Neural cell (in vitro differentiated cells): ENCODE data around the gene EDRF1. TPM values are rescaled to one million over a fixed set of nuclear protein-coding genes. Genes with fewer than 3 reads are reported as not detected.

Experiments
- H2AFZ ChIP-seq: fragments of 200-600, 300-800 bp; sonication (generic), shearing (Covaris generic); 2 replicates; pipeline ENCODE4 v1.6.0; 2014; ENCODE audit warnings: low read depth, mild to moderate bottlenecking, antibody characterized with exemption, low read length, moderate library complexity
- H3F3A ChIP-seq: fragments of 200-600 bp; shearing (Covaris generic); 2 replicates; pipeline ENCODE4 v1.6.1; 2016; ENCODE audit warnings: mild to moderate bottlenecking, moderate library complexity, mixed read lengths, antibody characterized with exemption, low read length; ENCODE audit not compliant: insufficient read depth, poor library complexity, severe bottlenecking
- H3K27ac ChIP-seq: fragments of 200-600, 300-800 bp; sonication (generic), shearing (Covaris generic); 2 replicates; pipeline ENCODE4 v1.5.1; 2014; ENCODE audit warnings: mild to moderate bottlenecking, low read length, moderate library complexity
- H3K27me3 ChIP-seq: fragments of 300-800, 200-600 bp; sonication (generic), shearing (Covaris generic); 2 replicates; pipeline ENCODE4 v1.6.0; 2014; ENCODE audit warnings: mild to moderate bottlenecking, low read depth, low read length, moderate library complexity; ENCODE audit not compliant: insufficient read depth
- H3K36me3 ChIP-seq: fragments of 300-800, 200-600 bp; sonication (generic), shearing (Covaris generic); 2 replicates; pipeline ENCODE4 v1.5.1; 2014; ENCODE audit warnings: mild to moderate bottlenecking, antibody characterized with exemption, low read length, moderate library complexity; ENCODE audit not compliant: insufficient read depth
- H3K4me2 ChIP-seq: fragments of 300-800, 200-600 bp; sonication (generic), shearing (Covaris generic); 2 replicates; pipeline ENCODE4 v1.6.0; 2014; ENCODE audit warnings: mild to moderate bottlenecking, low read length
- H3K4me3 ChIP-seq: fragments of 300-800, 200-600 bp; sonication (generic), shearing (Covaris generic); 2 replicates; pipeline ENCODE4 v1.5.1; 2014; ENCODE audit warnings: mild to moderate bottlenecking, low read length, moderate library complexity
- H3K79me2 ChIP-seq: fragments of 200-600 bp; shearing (Covaris generic); replicated peaks from 2 replicates; pipeline ENCODE4 v1.6.0; 2014; ENCODE audit warnings: mild to moderate bottlenecking, low read length, moderate library complexity; ENCODE audit not compliant: insufficient read depth
- H3K9ac ChIP-seq: fragments of 300-800, 200-600 bp; sonication (generic), shearing (Covaris generic); 2 replicates; pipeline ENCODE4 v1.6.1; 2016; ENCODE audit warnings: mild to moderate bottlenecking, low read length, mixed read lengths
- H3K9me2 ChIP-seq: fragments of 200-600 bp; shearing (Covaris generic); 2 replicates; pipeline ENCODE4 v1.6.1; 2016; ENCODE audit warnings: mild to moderate bottlenecking, low read length, mixed read lengths; ENCODE audit not compliant: insufficient read depth
- H3K9me3 ChIP-seq: fragments of 200-600, 300-800 bp; sonication (generic), shearing (Covaris generic); 2 replicates; pipeline ENCODE4 v1.6.1; 2016; ENCODE audit warnings: mild to moderate bottlenecking, mixed run types, low read length, moderate library complexity, mixed read lengths
- H4K20me1 ChIP-seq: fragments of 200-600 bp; shearing (Covaris generic); 2 replicates; pipeline ENCODE4 v1.6.1; 2016; ENCODE audit warnings: mild to moderate bottlenecking, mixed run types; ENCODE audit not compliant: insufficient read depth
- CTCF ChIP-seq: fragments of 450-650 bp; IDR thresholded peaks from 2 replicates; pipeline ENCODE4 v1.5.1; 2014; ENCODE audit warnings: antibody characterized with exemption, mild to moderate bottlenecking, moderate library complexity; ENCODE audit not compliant: poor library complexity, severe bottlenecking
- EP300 ChIP-seq: fragments of 450-650 bp; conservative IDR thresholded peaks from 2 replicates; pipeline ENCODE4 v1.6.1; 2014; ENCODE audit warnings: antibody characterized with exemption, mild to moderate bottlenecking, moderate library complexity; ENCODE audit not compliant: poor library complexity, severe bottlenecking
- EZH2 ChIP-seq: fragments of 200-600, 300-800 bp; shearing (Covaris generic), sonication (generic); IDR thresholded peaks from 2 replicates; pipeline ENCODE4 v1.6.1; 2014; ENCODE audit warnings: antibody characterized with exemption, low read length, borderline replicate concordance, mild to moderate bottlenecking; ENCODE audit not compliant: insufficient read depth, poor library complexity, severe bottlenecking
- MXI1 ChIP-seq: fragments of 450-650 bp; conservative IDR thresholded peaks from 2 replicates; pipeline ENCODE4 v1.6.1; 2014; ENCODE audit warnings: antibody characterized with exemption, mild to moderate bottlenecking; ENCODE audit not compliant: poor library complexity, severe bottlenecking
- POLR2AphosphoS5 ChIP-seq: IDR thresholded peaks from 2 replicates; pipeline ENCODE4 v1.6.1; 2012
- RAD21 ChIP-seq: fragments of 450-650 bp; conservative IDR thresholded peaks from 2 replicates; pipeline ENCODE4 v1.6.1; 2014; ENCODE audit warnings: antibody characterized with exemption, mild to moderate bottlenecking, moderate library complexity
- REST ChIP-seq: IDR thresholded peaks from 2 replicates; pipeline ENCODE4 v1.6.1; 2012; ENCODE audit warnings: borderline replicate concordance
- SMC3 ChIP-seq: fragments of 450-650 bp; conservative IDR thresholded peaks from 2 replicates; pipeline ENCODE4 v1.6.1; 2014; ENCODE audit warnings: antibody characterized with exemption, mild to moderate bottlenecking, moderate library complexity; ENCODE audit not compliant: poor library complexity
- TAF1 ChIP-seq: IDR thresholded peaks from 2 replicates; pipeline ENCODE4 v1.6.1; 2012; ENCODE audit warnings: low read depth
- polyA plus RNA-seq: library from polyadenylated mRNA; depleted of rRNA; stranded (reverse); fragments of >200 nt; gene quantifications from 2 replicates; pipeline ENCODE4 v1.2.3, GENCODE V29; 2014

The EDRF1 gene
- polyA plus RNA-seq, 1 donor from 2014 or later: 54.1 TPM

DNA sequence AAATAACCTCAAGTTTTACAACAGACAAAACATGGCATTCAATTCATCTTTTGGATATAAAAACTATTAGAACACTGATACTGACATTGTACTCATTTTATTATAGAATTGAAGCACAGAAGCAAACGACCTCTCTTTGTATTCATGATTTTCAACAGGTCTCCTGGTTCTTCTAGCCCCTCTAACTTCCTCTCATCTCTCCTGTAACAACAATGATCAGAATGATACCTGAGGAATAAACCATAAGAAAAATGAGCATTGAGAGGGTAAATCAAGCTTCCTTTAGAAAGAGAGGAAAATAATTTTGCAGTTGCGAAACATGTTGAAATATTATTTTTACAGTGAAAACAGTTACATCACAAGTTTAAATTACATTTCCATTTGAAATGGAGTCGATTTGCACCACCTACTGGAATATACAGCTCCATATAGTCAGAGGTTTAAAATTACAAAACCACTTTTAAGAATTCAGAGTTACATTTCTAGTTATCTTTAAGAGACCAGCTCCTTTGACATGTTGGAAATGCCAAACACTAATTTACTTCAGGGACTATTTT, 19.1 kb upstream of the EDRF1 start (continued):
- peak; percentile 65 for TF ChIP-seq SMC3
- TF ChIP-seq POLR2AphosphoS5: no peak

DNA sequence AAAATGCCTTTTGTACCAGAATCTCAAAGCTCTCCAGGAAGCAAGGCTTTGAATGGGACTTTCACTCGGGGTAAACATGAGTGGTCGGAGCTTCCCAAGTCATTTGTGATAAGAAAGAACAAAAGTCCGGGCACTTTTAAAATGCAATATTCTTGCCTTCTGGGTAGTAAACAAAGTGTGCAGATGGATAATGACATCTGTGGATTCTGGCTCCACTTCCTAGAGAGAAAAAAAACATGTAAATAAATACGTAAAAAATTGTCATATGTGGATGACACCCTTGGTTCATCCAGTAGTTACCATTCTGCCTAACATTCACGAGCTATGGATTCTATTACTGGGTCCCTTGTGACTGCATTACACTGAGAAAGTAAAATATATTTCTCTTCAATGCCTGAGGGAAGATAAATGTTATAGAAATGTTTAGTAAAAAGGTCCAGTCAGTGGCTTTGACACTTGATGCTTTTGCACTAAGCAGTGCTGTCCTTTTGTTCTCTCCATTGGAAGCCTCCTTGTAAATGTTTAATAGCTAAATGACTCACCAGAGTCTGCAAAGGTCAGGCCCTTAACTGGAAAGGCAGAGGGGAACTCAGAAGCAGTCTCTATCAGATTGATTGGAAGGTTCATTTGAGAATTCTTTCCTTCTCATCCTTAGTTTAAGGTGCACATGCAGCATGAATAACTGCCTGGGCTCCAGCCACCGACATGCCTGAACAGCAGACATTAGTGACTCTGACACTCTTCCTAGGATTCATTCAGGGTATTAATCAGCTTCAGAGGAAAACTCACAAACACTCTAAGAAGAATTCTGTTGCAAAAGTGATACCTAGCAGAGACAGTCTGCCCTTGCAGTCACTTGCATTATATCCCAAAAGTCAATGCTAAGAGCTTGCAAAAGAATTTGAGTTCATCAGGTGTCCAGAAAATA, 11.7 kb upstream of the EDRF1 start:
- TF ChIP-seq CTCF (no peak), EP300 (no peak), POLR2AphosphoS5 (no peak), SMC3 (no peak), EZH2 (no peak), RAD21 (no peak), REST (no peak), MXI1 (no peak), TAF1 (no peak)
- Histone ChIP-seq H3K27ac (no peak overlapping the region), H3K9ac (no peak overlapping the region), H3K4me2 (no peak overlapping the region), H3K27me3 (no peaks in the 10 kb centered on the region), H3K9me2 (no peaks in the 10 kb centered on the region), H3K36me3 (no peaks in the 10 kb centered on the region), H3K79me2 (no peaks in the 10 kb centered on the region), H3F3A (no peaks in the 10 kb centered on the region), H2AFZ (no peak overlapping the region), H3K4me3 (no peak overlapping the region), H4K20me1 (no peaks in the 10 kb centered on the region), H3K9me3 (no peaks in the 10 kb centered on the region)

DNA sequence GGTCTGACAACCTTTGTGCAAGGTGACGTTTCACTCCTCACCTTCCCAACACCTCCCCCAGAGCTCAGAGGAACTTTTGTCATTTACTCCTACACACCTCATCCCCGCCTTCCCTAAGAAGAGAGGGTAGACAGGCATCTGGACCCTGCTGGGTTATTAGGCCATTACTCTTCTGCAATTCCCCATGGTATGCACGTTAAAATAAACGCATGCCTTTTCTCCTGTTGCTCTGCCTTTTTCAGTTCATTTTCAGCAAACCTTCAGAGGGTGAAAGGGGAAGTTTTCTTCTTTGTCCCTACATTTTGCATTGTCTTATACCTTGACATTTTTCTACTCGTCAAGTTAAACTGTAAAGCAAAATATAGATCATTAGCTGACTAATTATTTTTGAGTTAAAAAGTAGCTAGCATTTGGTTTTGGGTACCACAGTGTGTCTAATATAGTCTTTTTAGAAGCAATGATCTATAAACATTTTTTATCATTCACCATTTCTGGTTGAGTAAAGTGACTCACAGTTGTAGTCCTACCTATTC, 10.5 kb upstream of the EDRF1 start:
- H3K9me3 ChIP-seq: no peaks in the 10 kb centered on the region
- no peak overlapping the region for H2AFZ ChIP-seq

More for the DNA sequence above, 10.5 kb upstream of the EDRF1 start:
- H3K36me3 ChIP-seq: no peaks in the 10 kb centered on the region
- no peaks in the 10 kb centered on the region for H3K9me2 ChIP-seq
- H4K20me1 ChIP-seq: no peaks in the 10 kb centered on the region
- H3K4me2 ChIP-seq: no peak overlapping the region
- no peak overlapping the region for H3K27ac ChIP-seq
- H3F3A ChIP-seq: no peaks in the 10 kb centered on the region
- no peaks in the 10 kb centered on the region for H3K27me3 ChIP-seq
- H3K9ac ChIP-seq: no peak overlapping the region
- H3K79me2 ChIP-seq: no peaks in the 10 kb centered on the region
- TF ChIP-seq EZH2 (no peak), MXI1 (no peak), REST (no peak), SMC3 (no peak), RAD21 (no peak), CTCF (no peak), POLR2AphosphoS5 (no peak), EP300 (no peak), TAF1 (no peak)
- H3K4me3 ChIP-seq: no peak overlapping the region
